CD4-positive, alpha-beta T cell (primary cell): Measurements from ENCODE around the gene UBE2O. TPM values are rescaled to one million over a fixed set of nuclear protein-coding genes. Genes with fewer than 3 reads are reported as not detected.

Source experiments
- ATAC-seq: fragments of 200-7000 bp; cut with Tn5 transposase; one replicate; pipeline ENCODE4 v1.10.0; 2022; ENCODE audit warnings: mild to moderate bottlenecking; ENCODE audit not compliant: poor library complexity
- CTCF ChIA-PET: fragments of 350-600 bp; sonication (Branson Sonifier 250); formaldehyde crosslinking; loops from one replicate; lab custom pipeline; 2021; ENCODE audit warnings: antibody characterized with exemption, inconsistent platforms; lab: Charles Lee
- POLR2A ChIA-PET: fragments of 350-600 bp; sonication (Branson Sonifier 250); formaldehyde crosslinking; loops from one replicate; lab custom pipeline; 2021; ENCODE audit warnings: antibody characterized with exemption, inconsistent platforms; lab: Charles Lee
- DNase-seq, 14 experiments: peaks; one replicate each; pipeline ENCODE4 v3.0.0-alpha.2; 2013 to 2020; ENCODE audit warnings: mixed read lengths in 2 of 14
- H3K27ac ChIP-seq, 2 donors: one replicate each; pipeline versions ENCODE4 v1.5.1 to v1.7.0; 2013; ENCODE audit warnings: low read length in 2 of 2, low read depth in 1 of 2, mild to moderate bottlenecking in 1 of 2
- H3K27me3 ChIP-seq, 2 experiments: 1 replicate in 1 of 2; 2 replicates in 1 of 2; pipeline versions ENCODE4 v1.6.1 to v1.7.0; 2013; ENCODE audit warnings: low read length in 2 of 2, control low read depth in 1 of 2, mild to moderate bottlenecking in 1 of 2, moderate library complexity in 1 of 2; ENCODE audit not compliant: insufficient read depth in 2 of 2, control insufficient read depth in 1 of 2
- H3K36me3 ChIP-seq: one replicate; pipeline ENCODE4 v1.6.1; 2013; ENCODE audit warnings: low read length, control low read depth; ENCODE audit not compliant: insufficient read depth
- H3K4me1 ChIP-seq: one replicate; pipeline ENCODE4 v1.6.1; 2013; ENCODE audit warnings: low read length, control low read depth; ENCODE audit not compliant: insufficient read depth
- H3K4me3 ChIP-seq: one replicate; pipeline ENCODE4 v1.5.1; 2013; ENCODE audit warnings: mild to moderate bottlenecking, low read length, moderate library complexity
- H3K9me3 ChIP-seq, 2 experiments: 1 replicate in 1 of 2; 2 replicates in 1 of 2; pipeline versions ENCODE4 v1.6.1 to v1.7.0; 2013; ENCODE audit warnings: low read length in 2 of 2, mild to moderate bottlenecking in 2 of 2, control low read depth in 1 of 2, moderate library complexity in 1 of 2; ENCODE audit not compliant: control insufficient read depth in 1 of 2, insufficient read depth in 1 of 2
- H3K27ac Mint-ChIP-seq: one replicate; pipeline ENCODE4 v1.8.0; 2020; ENCODE audit warnings: mixed read lengths
- H3K27me3 Mint-ChIP-seq: one replicate; pipeline ENCODE4 v1.8.0; 2021; ENCODE audit warnings: mixed read lengths
- H3K36me3 Mint-ChIP-seq: one replicate; pipeline ENCODE4 v1.8.0; 2021; ENCODE audit warnings: low read depth, mixed read lengths
- H3K4me1 Mint-ChIP-seq: one replicate; pipeline ENCODE4 v1.8.0; 2021; ENCODE audit warnings: low read depth, mixed read lengths
- H3K4me3 Mint-ChIP-seq: one replicate; pipeline ENCODE4 v1.8.0; 2020; ENCODE audit warnings: mild to moderate bottlenecking, mixed read lengths
- H3K9me3 Mint-ChIP-seq: one replicate; pipeline ENCODE4 v1.8.0; 2020; ENCODE audit warnings: mixed read lengths
- intact Hi-C, 2 experiments: fragments of 100-400 bp; cut with DNase I in 1 of 2; cut with micrococcal nuclease in 1 of 2; formaldehyde crosslinking; loops; one replicate each; pipeline versions ENCODE4 v1.15.1 to v1.9.0; 2023 to 2025; cut with DNase I, micrococcal nuclease
- total RNA-seq, 174 experiments: library from RNA in 2 of 174; stranded (reverse) in 2 of 174; gene quantifications; one replicate each; pipeline ENCODE4 v1.2.3 and lab custom pipeline; 2021 to 2026
- TF ChIP-seq, protein P1 (sequence below): fragments of 200-600 bp; IDR thresholded peaks from one replicate; pipeline ENCODE4 v1.8.0; 2022; ENCODE audit warnings: antibody characterized with exemption, mild to moderate bottlenecking

UBE2O gene
- total RNA-seq, 2 experiments from 2014 or later: 22.7 to 25.1 TPM

DNA sequence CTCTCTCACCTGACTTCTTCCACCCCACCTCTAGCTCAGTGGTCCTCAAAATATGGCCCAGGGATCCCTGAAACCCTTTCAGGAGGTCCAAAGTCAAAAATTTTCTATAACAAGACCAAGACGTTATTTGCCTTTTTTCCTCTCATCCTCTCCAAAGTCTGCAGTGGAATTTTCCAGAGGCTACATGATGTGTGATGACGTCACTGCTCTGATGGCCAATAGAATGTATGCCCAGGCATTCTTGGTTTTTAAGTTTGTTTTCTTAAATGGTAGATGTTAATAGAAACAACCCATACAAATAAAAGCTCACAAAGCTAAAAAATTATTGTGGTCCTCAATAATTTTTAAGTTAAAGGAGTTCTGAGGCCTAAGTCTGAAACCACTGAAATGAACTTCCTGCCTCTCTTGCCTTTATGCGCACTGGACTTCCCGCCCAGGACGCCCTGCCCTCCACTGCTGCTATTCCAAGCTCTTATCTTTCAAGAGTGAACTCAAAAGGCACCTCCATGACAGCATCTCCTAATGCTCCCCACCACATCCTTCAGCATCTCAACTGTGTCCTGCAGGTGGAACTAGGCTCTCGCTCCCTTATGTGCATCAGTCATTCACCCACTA lies 13.5 kb downstream of the UBE2O start:
- no peaks in the 10 kb centered on the region for H3K9me3 Mint-ChIP-seq
- DNase-seq (no peak), ATAC-seq (no peak)
- Histone ChIP-seq H3K36me3 (peaks cover 6% of the 10 kb centered on the region), H3K4me3 (no peak overlapping the region), H3K4me1 (peaks cover 15% of the 10 kb centered on the region), H3K27ac (no peak overlapping the region), H3K9me3 (no peaks in the 10 kb centered on the region), H3K27me3 (no peaks in the 10 kb centered on the region)
- H3K27ac Mint-ChIP-seq: no peak overlapping the region
- peaks cover 47% of the 10 kb centered on the region for H3K4me1 Mint-ChIP-seq
- no peaks in the 10 kb centered on the region for H3K36me3 Mint-ChIP-seq
- CTCF ChIA-PET: interaction anchor here (1.0 kb wide), 2 partner anchors 14 to 41 kb away, joined by 3 read pairs; partner anchors contain the start of gene UBE2O
- intact Hi-C loops: no loop called here
- POLR2A ChIA-PET: no interaction called here
- H3K27me3 Mint-ChIP-seq: no peaks in the 10 kb centered on the region
- TF ChIP-seq, protein P1, sequence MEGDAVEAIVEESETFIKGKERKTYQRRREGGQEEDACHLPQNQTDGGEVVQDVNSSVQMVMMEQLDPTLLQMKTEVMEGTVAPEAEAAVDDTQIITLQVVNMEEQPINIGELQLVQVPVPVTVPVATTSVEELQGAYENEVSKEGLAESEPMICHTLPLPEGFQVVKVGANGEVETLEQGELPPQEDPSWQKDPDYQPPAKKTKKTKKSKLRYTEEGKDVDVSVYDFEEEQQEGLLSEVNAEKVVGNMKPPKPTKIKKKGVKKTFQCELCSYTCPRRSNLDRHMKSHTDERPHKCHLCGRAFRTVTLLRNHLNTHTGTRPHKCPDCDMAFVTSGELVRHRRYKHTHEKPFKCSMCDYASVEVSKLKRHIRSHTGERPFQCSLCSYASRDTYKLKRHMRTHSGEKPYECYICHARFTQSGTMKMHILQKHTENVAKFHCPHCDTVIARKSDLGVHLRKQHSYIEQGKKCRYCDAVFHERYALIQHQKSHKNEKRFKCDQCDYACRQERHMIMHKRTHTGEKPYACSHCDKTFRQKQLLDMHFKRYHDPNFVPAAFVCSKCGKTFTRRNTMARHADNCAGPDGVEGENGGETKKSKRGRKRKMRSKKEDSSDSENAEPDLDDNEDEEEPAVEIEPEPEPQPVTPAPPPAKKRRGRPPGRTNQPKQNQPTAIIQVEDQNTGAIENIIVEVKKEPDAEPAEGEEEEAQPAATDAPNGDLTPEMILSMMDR: no peak
- no peak overlapping the region for H3K4me3 Mint-ChIP-seq

DNA sequence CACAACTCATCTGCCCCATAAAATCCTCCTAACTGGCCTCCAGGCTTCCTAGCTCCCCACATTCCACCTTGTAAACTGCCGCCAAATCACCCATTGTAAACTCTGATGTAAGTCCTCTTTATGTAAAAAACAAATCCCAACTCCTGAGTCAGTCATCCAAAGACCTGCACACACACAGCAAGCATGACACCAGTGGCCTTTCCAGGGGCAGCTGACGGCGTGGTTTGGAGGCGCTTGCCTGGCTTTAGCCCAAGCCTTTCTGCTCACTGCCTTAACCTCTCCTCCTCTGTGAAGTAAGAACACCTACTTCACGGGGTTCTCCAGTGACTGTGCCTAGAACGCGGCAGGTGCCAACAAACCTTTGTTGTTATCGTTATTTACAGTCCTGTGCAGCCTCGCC lies 14.0 kb downstream of the UBE2O start:
- CTCF ChIA-PET: interaction anchor here (1.0 kb wide), 2 partner anchors 14 to 41 kb away, joined by 3 read pairs; partner anchors contain the start of gene UBE2O
- H3K9me3 Mint-ChIP-seq: no peaks in the 10 kb centered on the region
- peaks cover 11% of the 10 kb centered on the region for H3K4me1 ChIP-seq
- no peaks in the 10 kb centered on the region for H3K27me3 ChIP-seq
- no peaks in the 10 kb centered on the region for H3K27me3 Mint-ChIP-seq
- POLR2A ChIA-PET: no interaction called here
- no peak for DNase-seq
- H3K4me3 Mint-ChIP-seq: no peak overlapping the region
- H3K9me3 ChIP-seq: no peaks in the 10 kb centered on the region
- ATAC-seq: no peak
- no peaks in the 10 kb centered on the region for H3K36me3 Mint-ChIP-seq
- TF ChIP-seq, protein P1: no peak
- peaks cover 11% of the 10 kb centered on the region for H3K36me3 ChIP-seq
- peaks cover 51% of the 10 kb centered on the region for H3K4me1 Mint-ChIP-seq
- no peak overlapping the region for H3K4me3 ChIP-seq
- no peak overlapping the region for H3K27ac ChIP-seq
- intact Hi-C loops: no loop called here
- H3K27ac Mint-ChIP-seq: no peak overlapping the region

DNA sequence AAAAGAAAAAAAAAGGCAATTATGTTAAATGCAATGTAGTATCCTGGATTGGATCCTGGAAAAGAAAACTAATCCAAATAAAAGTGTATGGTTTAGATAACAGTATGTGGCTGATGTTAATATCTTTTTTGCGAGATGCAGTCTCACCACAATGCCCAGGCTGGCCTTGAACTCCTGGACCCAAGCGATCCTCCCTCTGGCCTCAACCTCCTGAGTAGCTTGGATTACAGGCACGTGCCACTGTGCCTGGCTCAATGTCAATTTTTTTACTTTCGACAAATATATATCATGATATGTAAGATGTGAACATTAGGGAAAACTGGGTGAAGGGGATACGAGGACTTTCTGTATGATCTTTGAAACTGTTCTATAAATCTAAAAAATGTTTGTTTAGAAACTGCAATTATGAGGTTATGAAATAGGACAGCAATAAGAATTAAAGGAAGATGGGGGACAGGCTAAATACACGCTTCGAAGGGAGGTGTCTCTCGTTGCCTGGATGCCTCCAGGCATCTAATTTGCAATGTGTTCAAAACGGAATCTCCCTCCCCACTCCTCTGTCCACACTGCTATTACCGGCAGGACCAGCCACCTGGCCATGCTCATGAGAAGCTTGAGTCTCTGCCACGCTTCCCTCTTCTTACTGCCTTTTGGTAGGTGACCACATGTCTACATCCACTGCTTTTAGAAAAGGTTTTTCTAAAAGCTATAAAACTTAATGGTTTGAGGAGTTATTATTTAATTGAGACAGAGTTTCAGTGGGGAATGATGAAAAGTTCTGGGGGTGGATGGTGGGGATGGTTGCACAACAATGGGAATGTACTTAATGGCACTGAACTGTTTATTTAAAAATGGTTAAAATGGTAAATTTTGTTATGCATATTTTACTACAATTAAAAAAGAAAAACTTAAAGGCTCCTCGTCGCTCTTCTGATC lies 15.2 kb downstream of the UBE2O start:
- H3K4me1 ChIP-seq: peaks cover 11% of the 10 kb centered on the region
- ChIA-PET CTCF (no interaction called here), POLR2A (no interaction called here)
- TF ChIP-seq, protein P1: no peak
- Mint-ChIP-seq H3K27ac (no peak overlapping the region), H3K36me3 (no peaks in the 10 kb centered on the region), H3K27me3 (no peaks in the 10 kb centered on the region), H3K4me3 (no peak overlapping the region), H3K4me1 (peaks cover 49% of the 10 kb centered on the region), H3K9me3 (no peaks in the 10 kb centered on the region)
- no peak overlapping the region for H3K4me3 ChIP-seq
- no peak overlapping the region for H3K27ac ChIP-seq
- peaks cover 14% of the 10 kb centered on the region for H3K36me3 ChIP-seq
- DNase-seq (no peak), ATAC-seq (no peak)
- no peaks in the 10 kb centered on the region for H3K9me3 ChIP-seq
- no peaks in the 10 kb centered on the region for H3K27me3 ChIP-seq
- intact Hi-C loops: no loop called here
